ENCODE data around the gene CCS.
A peak's percentile ranks its signal among the peaks of the same experiment; 100 is the strongest.
"Not testable (repeated sequence)": the region's sequence is repeated elsewhere in the genome, so short reads cannot be mapped to it uniquely, and the experiment has no call there.

Gene CCS

GRCh38 chr11:66561178-66561974 lies 31.6 kb upstream of the CCS start:
- no peak for DNase-seq (ENCODE audit: low spot score)

- no peak for DNase-seq (ENCODE audit: low spot score)
Observed at GRCh38 chr11:66561975-66562248, 31.1 kb upstream of the CCS start.

- no peak for DNase-seq (ENCODE audit: low spot score)
Observed at GRCh38 chr11:66562275-66562674, 30.7 kb upstream of the CCS start.

- DNase-seq (ENCODE audit: low spot score) = no peak
Observed at GRCh38 chr11:66562907-66563583, 29.9 kb upstream of the CCS start.

- DNase-seq (ENCODE audit: low spot score) = no peak
Observed at GRCh38 chr11:66563832-66564231, 29.2 kb upstream of the CCS start.

- DNase-seq (ENCODE audit: low spot score) = no peak
Observed at GRCh38 chr11:66564538-66564937, 28.4 kb upstream of the CCS start.

- DNase-seq (ENCODE audit: low spot score) = no peak
Observed at GRCh38 chr11:66564984-66565383, 28.0 kb upstream of the CCS start.

- no peak for DNase-seq (ENCODE audit: low spot score)
Observed at GRCh38 chr11:66566221-66566620, 26.8 kb upstream of the CCS start.

- DNase-seq (ENCODE audit: low spot score) = no peak
Observed at GRCh38 chr11:66567787-66568123, 25.2 kb upstream of the CCS start.

- DNase-seq (ENCODE audit: low spot score) = peak; percentile 66
Observed at GRCh38 chr11:66568124-66568916, 24.7 kb upstream of the CCS start, which contains the start of gene CTSF. Gene CTSF (minus strand): TSS chr11:66568606. CDS start chr11:66568486, 120 bp downstream.

GRCh38 chr11:66569076-66569475 lies 23.9 kb upstream of the CCS start:
- no peak for DNase-seq (ENCODE audit: low spot score)

GRCh38 chr11:66570079-66570849 lies 22.7 kb upstream of the CCS start:
- DNase-seq (ENCODE audit: low spot score) = no peak

- DNase-seq (ENCODE audit: low spot score) = no peak
Observed at GRCh38 chr11:66570850-66571180, 22.2 kb upstream of the CCS start.

GRCh38 chr11:66579017-66579606 lies 13.9 kb upstream of the CCS start:
- peak; percentile 69 for DNase-seq (ENCODE audit: low spot score)

GRCh38 chr11:66580803-66581202 lies 12.2 kb upstream of the CCS start:
- DNase-seq (ENCODE audit: low spot score) = no peak

- no peak for DNase-seq (ENCODE audit: low spot score)
Observed at GRCh38 chr11:66581261-66581660, 11.7 kb upstream of the CCS start.

GRCh38 chr11:66582565-66583147 lies 10.3 kb upstream of the CCS start:
- not testable (repeated sequence) for DNase-seq (ENCODE audit: low spot score)

GRCh38 chr11:66585447-66585846 lies 7.5 kb upstream of the CCS start:
- not testable (repeated sequence) for DNase-seq (ENCODE audit: low spot score)

GRCh38 chr11:66586136-66586535 lies 6.8 kb upstream of the CCS start:
- no peak for DNase-seq (ENCODE audit: low spot score)

- not testable (repeated sequence) for DNase-seq (ENCODE audit: low spot score)
Observed at GRCh38 chr11:66589315-66589714, 3.7 kb upstream of the CCS start.

- no peak for DNase-seq (ENCODE audit: low spot score)
Observed at GRCh38 chr11:66589996-66590675, 2.8 kb upstream of the CCS start.

Measured in CD4-positive, alpha-beta T cell treated with Interleukin-15 for 4 hours (primary cell).